ENCODE results near the gene ICOSLG.

DNA sequence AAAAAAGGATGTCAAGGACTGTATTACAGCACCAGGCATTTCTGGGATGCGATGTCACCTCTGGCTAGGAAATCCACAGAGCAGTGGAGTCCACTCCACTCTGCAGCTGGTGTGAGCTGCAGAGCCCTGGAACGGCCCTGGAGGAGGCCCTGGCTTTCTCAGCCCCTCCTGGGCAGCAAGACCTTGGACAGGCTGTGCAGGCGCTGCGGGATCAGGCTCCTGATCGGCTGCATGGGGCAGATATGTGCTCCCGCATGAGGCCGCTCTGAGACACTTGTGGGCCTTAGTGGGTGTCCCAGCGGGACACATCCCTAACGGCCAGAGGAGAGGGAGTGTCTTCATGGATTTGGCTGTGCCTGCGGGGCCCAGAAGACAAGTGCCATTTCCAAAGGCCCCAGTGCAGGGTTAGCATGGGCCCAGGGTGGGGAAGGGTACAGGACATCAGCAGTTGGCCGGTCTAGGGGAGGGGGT is 14.8 kb upstream of the ICOSLG start:
- TF ChIP-seq POLR2A (IDR thresholded peaks at IDR 0.05; ENCODE audit: low read depth, low read length) (no peak), POLR2AphosphoS5 (IDR thresholded peaks at IDR 0.05; ENCODE audit: low read depth, low read length) (no peak)

Measured in GM12892 (cell line).